Activated B cell treated with CpG ODN at 0.5 μM for 24 hours (primary cell): ENCODE measurements around the gene KCNJ13. TPM values are rescaled to one million over a fixed set of nuclear protein-coding genes. Genes with fewer than 3 reads are reported as not detected.
A peak's percentile ranks its signal among the peaks of the same experiment; 100 is the strongest.

Source experiments
- ATAC-seq: fragments of 200-7000 bp; cut with Tn5 transposase; one replicate; pipeline ENCODE4 v1.10.0; 2021; ENCODE audit warnings: low read depth, mild to moderate bottlenecking, moderate library complexity
- CTCF ChIA-PET: fragments of 350-600 bp; sonication (Branson Sonifier 250); formaldehyde crosslinking; loops from one replicate; lab custom pipeline; 2021; ENCODE audit warnings: antibody characterized with exemption; lab: Charles Lee
- POLR2A ChIA-PET: fragments of 350-600 bp; sonication (Branson Sonifier 250); formaldehyde crosslinking; loops from one replicate; lab custom pipeline; 2021; ENCODE audit warnings: antibody characterized with exemption; lab: Charles Lee
- DNase-seq: peaks from one replicate; pipeline ENCODE4 v3.0.0; 2022
- H3K27ac Mint-ChIP-seq: one replicate; pipeline ENCODE4 v1.8.0; 2020; ENCODE audit warnings: mixed read lengths
- H3K27me3 Mint-ChIP-seq: one replicate; pipeline ENCODE4 v1.8.0; 2021; ENCODE audit warnings: mixed read lengths
- H3K36me3 Mint-ChIP-seq: one replicate; pipeline ENCODE4 v1.8.0; 2021; ENCODE audit warnings: low read depth, mixed read lengths
- H3K4me1 Mint-ChIP-seq: one replicate; pipeline ENCODE4 v1.8.0; 2021; ENCODE audit warnings: mixed read lengths
- H3K4me3 Mint-ChIP-seq: one replicate; pipeline ENCODE4 v1.8.0; 2020; ENCODE audit warnings: mild to moderate bottlenecking, mixed read lengths
- H3K9me3 Mint-ChIP-seq: one replicate; pipeline ENCODE4 v1.8.0; 2020; ENCODE audit warnings: mixed read lengths
- intact Hi-C: fragments of 100-400 bp; cut with micrococcal nuclease; formaldehyde crosslinking; loops from one replicate; pipeline ENCODE4 v1.15.1; 2024
- total RNA-seq: library from RNA; stranded (reverse); gene quantifications from 2 replicates; pipeline ENCODE4 v1.2.3, GENCODE V29; 2022
- TF ChIP-seq, protein P1 (sequence below): fragments of 200-600 bp; IDR thresholded peaks from one replicate; pipeline ENCODE4 v1.8.0; 2022; ENCODE audit warnings: antibody characterized with exemption, mild to moderate bottlenecking

KCNJ13 gene
- total RNA-seq, 1 donor from 2014 or later, result not detected

DNA sequence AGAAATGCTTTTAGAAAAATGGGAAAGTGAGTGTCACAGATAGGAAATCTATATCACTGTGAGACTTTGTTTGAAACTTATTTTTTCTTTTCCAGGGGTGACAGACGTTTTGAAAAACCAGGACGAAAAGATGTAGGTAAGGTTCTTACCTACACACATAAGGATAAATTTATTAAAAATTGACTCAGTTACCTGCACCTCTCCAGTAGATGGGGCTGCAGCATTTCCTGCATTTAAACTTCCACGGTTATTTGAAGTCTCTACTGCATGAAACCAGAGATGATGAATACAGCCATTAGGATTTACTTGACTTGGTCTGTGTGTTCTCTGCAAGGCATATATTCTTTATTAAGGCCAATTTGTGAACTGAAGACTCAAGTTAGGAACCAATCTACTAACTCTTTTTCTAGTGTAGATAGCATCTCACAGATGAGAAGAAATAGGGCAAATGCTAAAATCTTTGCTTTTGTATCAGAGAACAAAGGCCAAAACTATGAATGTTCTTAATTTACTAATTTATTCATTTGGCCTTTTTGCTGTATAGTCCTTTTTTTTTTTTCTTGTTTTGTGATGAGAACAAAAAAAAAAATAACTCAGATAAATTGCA lies 15.0 kb downstream of the KCNJ13 start:
- ChIA-PET CTCF (interaction anchor here (1.3 kb wide), 1 partner anchor 36 kb away, joined by 3 read pairs; no protein-coding TSS in a partner anchor), POLR2A (interaction anchor here (0.7 kb wide), 1 partner anchor 766 kb away, joined by 3 read pairs; no protein-coding TSS in a partner anchor)
- H3K4me1 Mint-ChIP-seq, result no peaks in the 10 kb centered on the region
- intact Hi-C loops, result loop anchor here (1.0 to 5.0 kb wide), 5 partner anchors 41 to 681 kb away; partner anchors contain the start of gene ATG16L1
- ATAC-seq (peak; percentile 54), DNase-seq (no peak)
- no peaks in the 10 kb centered on the region for H3K27me3 Mint-ChIP-seq
- no peaks in the 10 kb centered on the region for H3K9me3 Mint-ChIP-seq
- TF ChIP-seq, protein P1, sequence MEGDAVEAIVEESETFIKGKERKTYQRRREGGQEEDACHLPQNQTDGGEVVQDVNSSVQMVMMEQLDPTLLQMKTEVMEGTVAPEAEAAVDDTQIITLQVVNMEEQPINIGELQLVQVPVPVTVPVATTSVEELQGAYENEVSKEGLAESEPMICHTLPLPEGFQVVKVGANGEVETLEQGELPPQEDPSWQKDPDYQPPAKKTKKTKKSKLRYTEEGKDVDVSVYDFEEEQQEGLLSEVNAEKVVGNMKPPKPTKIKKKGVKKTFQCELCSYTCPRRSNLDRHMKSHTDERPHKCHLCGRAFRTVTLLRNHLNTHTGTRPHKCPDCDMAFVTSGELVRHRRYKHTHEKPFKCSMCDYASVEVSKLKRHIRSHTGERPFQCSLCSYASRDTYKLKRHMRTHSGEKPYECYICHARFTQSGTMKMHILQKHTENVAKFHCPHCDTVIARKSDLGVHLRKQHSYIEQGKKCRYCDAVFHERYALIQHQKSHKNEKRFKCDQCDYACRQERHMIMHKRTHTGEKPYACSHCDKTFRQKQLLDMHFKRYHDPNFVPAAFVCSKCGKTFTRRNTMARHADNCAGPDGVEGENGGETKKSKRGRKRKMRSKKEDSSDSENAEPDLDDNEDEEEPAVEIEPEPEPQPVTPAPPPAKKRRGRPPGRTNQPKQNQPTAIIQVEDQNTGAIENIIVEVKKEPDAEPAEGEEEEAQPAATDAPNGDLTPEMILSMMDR, result no peak
- H3K36me3 Mint-ChIP-seq, result peaks cover 67% of the 10 kb centered on the region
- H3K4me3 Mint-ChIP-seq, result no peak overlapping the region
- H3K27ac Mint-ChIP-seq, result no peak overlapping the region

DNA sequence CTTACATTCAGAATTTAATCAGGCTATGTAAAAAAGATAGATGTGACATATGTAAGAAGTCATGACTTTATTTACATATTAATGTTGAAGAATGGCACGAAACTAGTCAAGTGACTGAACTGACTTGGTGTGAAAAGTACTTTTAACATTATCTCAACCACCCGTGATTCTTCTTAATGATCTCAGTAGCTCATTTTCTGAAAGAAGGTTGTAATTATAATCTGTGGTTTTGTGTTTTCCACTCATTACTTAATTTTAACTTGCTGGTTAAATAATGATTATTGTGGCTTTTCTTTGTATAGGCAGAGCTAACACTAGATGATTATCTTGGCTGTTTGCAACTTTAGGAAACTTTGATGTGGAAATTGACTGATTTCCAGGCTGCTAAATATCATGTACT lies 18.5 kb downstream of the KCNJ13 start:
- ChIA-PET POLR2A (no interaction called here), CTCF (no interaction called here)
- DNase-seq (no peak), ATAC-seq (no peak)
- Mint-ChIP-seq H3K4me3 (no peak overlapping the region), H3K36me3 (peaks cover 55% of the 10 kb centered on the region), H3K9me3 (no peaks in the 10 kb centered on the region), H3K4me1 (no peaks in the 10 kb centered on the region), H3K27me3 (no peaks in the 10 kb centered on the region), H3K27ac (no peak overlapping the region)
- intact Hi-C loops, result no loop called here
- TF ChIP-seq, protein P1, result no peak

DNA sequence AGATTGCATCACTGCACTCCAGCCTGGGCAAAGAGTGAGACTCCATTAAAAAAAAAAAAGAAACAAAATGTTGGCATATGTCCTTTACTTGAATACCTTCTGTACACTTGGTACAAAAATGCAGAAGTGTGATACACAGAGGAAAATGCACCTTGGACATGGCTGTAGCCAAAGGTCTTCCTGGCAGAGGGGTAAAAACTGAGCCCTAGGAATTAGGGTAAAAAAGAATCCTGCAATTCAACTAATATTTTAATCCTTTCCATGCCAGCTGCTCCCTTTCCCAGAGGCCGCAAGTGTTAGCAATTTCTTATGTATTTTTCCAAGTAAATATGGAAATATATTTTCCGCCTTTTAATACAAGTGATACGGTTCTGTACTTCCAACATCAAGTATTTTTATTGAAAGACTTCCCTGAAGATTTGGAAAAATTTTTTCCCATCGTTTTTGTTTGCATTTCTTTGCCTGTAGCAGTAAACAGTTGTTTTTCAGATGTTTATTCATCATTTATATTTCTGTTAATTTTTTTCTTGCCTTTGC lies 26.2 kb downstream of the KCNJ13 start:
- DNase-seq, result no peak
- no peak overlapping the region for H3K4me3 Mint-ChIP-seq
- CTCF ChIA-PET, result no interaction called here
- TF ChIP-seq, protein P1, result no peak
- ATAC-seq, result no peak
- POLR2A ChIA-PET, result no interaction called here
- intact Hi-C loops, result no loop called here
- no peaks in the 10 kb centered on the region for H3K4me1 Mint-ChIP-seq
- no peaks in the 10 kb centered on the region for H3K27me3 Mint-ChIP-seq
- H3K9me3 Mint-ChIP-seq, result no peaks in the 10 kb centered on the region
- peaks cover 54% of the 10 kb centered on the region for H3K36me3 Mint-ChIP-seq
- no peak overlapping the region for H3K27ac Mint-ChIP-seq

DNA sequence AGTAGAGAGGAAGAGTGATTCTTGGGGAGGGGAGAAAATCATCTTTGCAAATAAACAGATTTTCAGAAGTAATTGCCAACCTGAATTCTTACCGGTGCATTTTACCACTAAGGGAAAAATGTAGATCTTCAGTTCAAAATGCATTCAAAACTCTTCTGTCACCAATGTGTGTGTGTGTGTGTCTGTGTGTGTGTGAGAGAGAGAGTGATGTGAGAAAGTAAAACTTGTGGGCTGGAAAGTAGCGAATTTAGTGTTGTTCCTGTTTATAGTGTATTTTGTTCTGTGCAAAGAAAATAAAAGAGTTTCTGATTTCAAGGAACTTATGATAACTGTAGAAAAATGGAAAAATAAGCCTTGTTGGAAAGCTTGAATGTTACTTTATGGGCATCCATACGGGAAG lies 27.0 kb downstream of the KCNJ13 start:
- CTCF ChIA-PET, result no interaction called here
- TF ChIP-seq, protein P1, result no peak
- ATAC-seq, result no peak
- Mint-ChIP-seq H3K36me3 (peaks cover 54% of the 10 kb centered on the region), H3K4me1 (no peaks in the 10 kb centered on the region), H3K27me3 (no peaks in the 10 kb centered on the region), H3K27ac (no peak overlapping the region), H3K4me3 (no peak overlapping the region), H3K9me3 (no peaks in the 10 kb centered on the region)
- no peak for DNase-seq
- intact Hi-C loops, result no loop called here
- POLR2A ChIA-PET, result no interaction called here

DNA sequence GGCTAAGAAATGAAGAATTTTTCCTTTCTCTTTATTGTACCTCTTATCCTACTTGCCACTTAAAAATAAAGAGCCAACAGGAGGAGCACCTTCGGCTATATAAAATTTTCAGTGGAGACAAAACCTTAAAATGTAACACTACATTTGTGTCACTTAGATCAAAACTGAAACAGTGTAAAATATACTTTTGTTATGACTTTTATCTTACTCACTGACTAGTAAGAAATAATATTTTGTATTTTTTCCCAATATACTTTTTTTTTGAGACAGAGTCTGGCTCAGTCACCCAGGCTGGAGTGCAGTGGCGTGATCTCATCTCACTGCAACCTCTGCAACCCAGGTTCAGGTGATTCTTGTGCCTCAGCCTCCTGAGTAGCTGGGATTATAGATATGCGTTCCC lies 28.3 kb downstream of the KCNJ13 start:
- no peaks in the 10 kb centered on the region for H3K27me3 Mint-ChIP-seq
- CTCF ChIA-PET, result no interaction called here

More for the DNA sequence above, 28.3 kb downstream of the KCNJ13 start:
- intact Hi-C loops, result no loop called here
- Mint-ChIP-seq H3K27ac (no peak overlapping the region), H3K9me3 (no peaks in the 10 kb centered on the region), H3K36me3 (peaks cover 50% of the 10 kb centered on the region), H3K4me1 (no peaks in the 10 kb centered on the region), H3K4me3 (no peak overlapping the region)
- POLR2A ChIA-PET, result interaction anchor here (0.6 kb wide), 1 partner anchor 114 kb away, joined by 7 read pairs; no protein-coding TSS in a partner anchor
- DNase-seq, result no peak
- TF ChIP-seq, protein P1, result no peak
- ATAC-seq, result no peak
